HCT116 (cell line): ENCODE results near the gene UROS. TPM values are rescaled to one million over a fixed set of nuclear protein-coding genes. Genes with fewer than 3 reads are reported as not detected.

Experiments
- ATAC-seq: fragments of 200-7000 bp; cut with Tn5 transposase; 2 replicates; pipeline ENCODE4 v1.9.1; 2020; ENCODE audit warnings: mild to moderate bottlenecking, moderate library complexity
- BruUV-seq: library from RNA; stranded (reverse); fragments of 400-500 nt; replicated peaks from 2 replicates; lab custom pipeline; 2021; lab: Mats Ljungman, UMichigan
- CTCF ChIA-PET: fragments of 300-600 bp; sonication (Branson Sonifier 250); formaldehyde crosslinking; loops from one replicate; lab custom pipeline; 2021; ENCODE audit warnings: antibody characterized with exemption; lab: Charles Lee
- POLR2A ChIA-PET: fragments of 300-600, 350-600 bp; sonication (Branson Sonifier 250); formaldehyde crosslinking; loops from one replicate; lab custom pipeline; 2021; ENCODE audit warnings: antibody characterized with exemption; lab: Charles Lee
- RAD21 ChIA-PET, 2 experiments: fragments of 300-600 bp; sonication (Branson Sonifier 250); formaldehyde crosslinking; loops; one replicate each; lab custom pipeline; 2023; ENCODE audit warnings: low total read pairs in 2 of 2; ENCODE audit not compliant: uncharacterized antibody in 2 of 2, unreplicated experiment in 2 of 2, low non-redundant PET in 1 of 2; lab: Charles Lee
- DNase-seq: peaks from one replicate; pipeline ENCODE4 v3.0.0-alpha.2; 2010; ENCODE audit warnings: low read depth, low spot score
- H2AFZ ChIP-seq: fragments of 200-600 bp; shearing (Covaris generic), sonication (generic); 2 replicates; pipeline ENCODE4 v1.6.1; 2017; ENCODE audit warnings: low read depth, mixed run types, mixed read lengths, antibody characterized with exemption, low read length; ENCODE audit not compliant: poor library complexity, severe bottlenecking
- H3K27ac ChIP-seq: 2 replicates; pipeline ENCODE4 v1.5.1; 2012; ENCODE audit warnings: low read depth, low read length
- H3K27me3 ChIP-seq: fragments of 200-600 bp; sonication (generic); 2 replicates; pipeline ENCODE4 v1.6.1; 2016; ENCODE audit warnings: mixed run types, low read length, mixed read lengths; ENCODE audit not compliant: insufficient read depth
- H3K36me3 ChIP-seq, 2 experiments: fragments of 200-500 bp in 1 of 2; fragments of 200-600 bp in 1 of 2; sonication (Bioruptor generic) in 1 of 2; sonication (generic) in 1 of 2; 2 replicates each; pipeline versions ENCODE4 v1.5.1 to v1.6.1; 2014 to 2016; ENCODE audit warnings: low read length in 2 of 2, inconsistent platforms in 1 of 2, mixed read lengths in 1 of 2, mixed run types in 1 of 2; ENCODE audit not compliant: insufficient read depth in 2 of 2, control insufficient read depth in 1 of 2
- H3K4me1 ChIP-seq, 2 experiments: fragments of 200-600 bp in 1 of 2; sonication (generic) in 1 of 2; 2 replicates each; pipeline versions ENCODE4 v1.5.1 to v1.6.1; 2012 to 2017; ENCODE audit warnings: low read length in 2 of 2, inconsistent platforms in 1 of 2, mild to moderate bottlenecking in 1 of 2, mixed read lengths in 1 of 2, mixed run types in 1 of 2, moderate library complexity in 1 of 2; ENCODE audit not compliant: insufficient read depth in 2 of 2, control insufficient read depth in 1 of 2
- H3K4me2 ChIP-seq: fragments of 200-600 bp; sonication (generic); 2 replicates; pipeline ENCODE4 v1.6.1; 2017; ENCODE audit warnings: mixed run types, low read length, mixed read lengths
- H3K4me3 ChIP-seq, 2 experiments: fragments of 200-600 bp in 1 of 2; sonication (generic) in 1 of 2; replicated peaks in 1 of 2; 2 replicates each; pipeline ENCODE4 v1.5.1; 2011 to 2016; ENCODE audit warnings: low read length in 2 of 2, control low read depth in 1 of 2, low read depth in 1 of 2, mild to moderate bottlenecking in 1 of 2, mixed read lengths in 1 of 2, mixed run types in 1 of 2
- H3K79me2 ChIP-seq: fragments of 200-600 bp; sonication (generic); 2 replicates; pipeline ENCODE4 v1.6.1; 2017; ENCODE audit warnings: mild to moderate bottlenecking, mixed run types, low read length, moderate library complexity, mixed read lengths; ENCODE audit not compliant: insufficient read depth
- H3K9ac ChIP-seq: fragments of 200-600 bp; sonication (generic); 2 replicates; pipeline ENCODE4 v1.6.1; 2016; ENCODE audit warnings: low read length, mixed read lengths
- H3K9me2 ChIP-seq: fragments of 200-600 bp; sonication (generic), shearing (Covaris generic); 2 replicates; pipeline ENCODE4 v1.6.1; 2017; ENCODE audit warnings: mixed run types, mild to moderate bottlenecking, moderate library complexity; ENCODE audit not compliant: insufficient read depth
- H3K9me3 ChIP-seq, 2 experiments: fragments of 200-500 bp in 1 of 2; fragments of 200-600 bp in 1 of 2; sonication (Bioruptor generic) in 1 of 2; sonication (generic) in 1 of 2; 2 replicates each; pipeline ENCODE4 v1.6.1; 2014 to 2017; ENCODE audit warnings: low read length in 2 of 2, mixed read lengths in 2 of 2, inconsistent platforms in 1 of 2, low read depth in 1 of 2, mild to moderate bottlenecking in 1 of 2, mixed run types in 1 of 2, moderate library complexity in 1 of 2; ENCODE audit not compliant: control insufficient read depth in 1 of 2, insufficient read depth in 1 of 2
- H4K20me1 ChIP-seq: fragments of 200-600 bp; sonication (generic), shearing (Covaris generic); 2 replicates; pipeline ENCODE4 v1.6.1; 2017; ENCODE audit warnings: mixed run types, mild to moderate bottlenecking, moderate library complexity; ENCODE audit not compliant: insufficient read depth
- CBX3 ChIP-seq: IDR thresholded peaks from 2 replicates; pipeline ENCODE4 v1.6.1; 2012; ENCODE audit warnings: low read depth
- CEBPB ChIP-seq: IDR thresholded peaks from 2 replicates; pipeline ENCODE4 v1.6.1; 2012; ENCODE audit warnings: low read depth
- EGR1 ChIP-seq: IDR thresholded peaks from 2 replicates; pipeline ENCODE4 v1.6.1; 2012; ENCODE audit warnings: low read depth
- ELF1 ChIP-seq: IDR thresholded peaks from 2 replicates; pipeline ENCODE4 v1.6.1; 2012; ENCODE audit warnings: low read depth, borderline replicate concordance
- EZH2phosphoT487 ChIP-seq: fragments of 200-600 bp; IDR thresholded peaks from 2 replicates; pipeline ENCODE4 v1.6.1; 2018; ENCODE audit warnings: antibody characterized with exemption, borderline replicate concordance
- POLR2A ChIP-seq: IDR thresholded peaks from 2 replicates; pipeline ENCODE4 v1.7.0; 2011; ENCODE audit warnings: borderline replicate concordance; ENCODE audit not compliant: insufficient read depth, insufficient read length; ENCODE audit errors: extremely low read depth
- POLR2AphosphoS5 ChIP-seq: IDR thresholded peaks from 2 replicates; pipeline ENCODE4 v1.6.1; 2011; ENCODE audit warnings: mild to moderate bottlenecking, low read depth, low read length, moderate library complexity
- REST ChIP-seq: IDR thresholded peaks from 2 replicates; pipeline ENCODE4 v1.6.1; 2012; ENCODE audit warnings: low read depth
- SIN3A ChIP-seq: IDR thresholded peaks from 2 replicates; pipeline ENCODE4 v1.6.1; 2012; ENCODE audit warnings: low read depth
- SP1 ChIP-seq: IDR thresholded peaks from 2 replicates; pipeline ENCODE4 v1.6.1; 2012; ENCODE audit warnings: low read depth
- SRF ChIP-seq: IDR thresholded peaks from 2 replicates; pipeline ENCODE4 v1.6.1; 2012; ENCODE audit warnings: low read depth
- TCF7L2 ChIP-seq: IDR thresholded peaks from 2 replicates; pipeline ENCODE4 v1.7.0; 2011; ENCODE audit warnings: borderline replicate concordance, inconsistent platforms; ENCODE audit not compliant: insufficient read depth, insufficient read length; ENCODE audit errors: extremely low read depth
- ZFX ChIP-seq: fragments of 450-650 bp; IDR thresholded peaks from 2 replicates; pipeline ENCODE4 v1.6.1; 2017
- ZNF274 ChIP-seq: fragments of 200-500 bp; sonication (Bioruptor generic); IDR thresholded peaks from 2 replicates; pipeline ENCODE4 v1.6.1; 2014; ENCODE audit warnings: mild to moderate bottlenecking, low read depth, low read length, inconsistent platforms
- intact Hi-C: fragments of 100-400 bp; cut with micrococcal nuclease; formaldehyde crosslinking; loops from 2 replicates; pipeline ENCODE4 v1.10.0; 2022
- total RNA-seq: library from RNA; stranded (reverse); gene quantifications from one replicate; pipeline ENCODE4 v1.2.1, GENCODE V29; 2021; ENCODE audit not compliant: unreplicated experiment
- TF ChIP-seq, protein P1 (sequence below): IDR thresholded peaks from 2 replicates; pipeline ENCODE4 v1.6.1; 2012

Gene UROS
- total RNA-seq, 1 experiment from 2014 or later, result 63.9 TPM

DNA sequence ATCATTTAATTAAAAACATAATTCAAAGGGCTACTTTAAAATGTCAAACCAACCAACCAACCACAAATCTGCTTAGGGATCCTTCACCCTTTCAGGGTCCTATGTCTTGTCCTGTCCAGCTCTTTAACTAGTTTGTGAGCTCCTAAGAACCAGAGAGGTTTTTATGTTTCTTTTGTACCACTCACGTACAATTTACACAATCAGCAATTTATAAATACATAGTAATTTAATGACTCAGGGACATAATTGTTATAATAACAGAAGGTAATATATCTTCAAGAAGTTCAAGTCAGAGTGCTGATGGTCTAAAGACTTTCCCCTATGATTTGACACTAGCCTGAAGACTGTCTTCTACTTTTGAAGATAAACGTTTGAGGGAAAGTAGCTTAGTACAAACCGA lies 42.1 kb upstream of the UROS start:
- Histone ChIP-seq H3K9ac (no peak overlapping the region), H3K9me3 (no peaks in the 10 kb centered on the region), H3K27ac (no peak overlapping the region), H3K36me3 (peaks cover 0 to 9% of the 10 kb centered on the region in 2 experiments; a peak in 3 of 4 replicates), H3K4me1 (no peaks in the 10 kb centered on the region), H3K4me2 (no peak overlapping the region), H4K20me1 (no peaks in the 10 kb centered on the region), H3K9me2 (no peaks in the 10 kb centered on the region)
- no peak for DNase-seq
- ChIA-PET POLR2A (no interaction called here), CTCF (no interaction called here)
- TF ChIP-seq SP1 (no peak), REST (no peak), POLR2A (no peak), EZH2phosphoT487 (no peak), CBX3 (no peak), CEBPB (no peak), ZFX (no peak), EGR1 (no peak), TCF7L2 (no peak), ZNF274 (no peak), POLR2AphosphoS5 (no peak), ELF1 (no peak), SRF (no peak), SIN3A (no peak)
- TF ChIP-seq, protein P1, sequence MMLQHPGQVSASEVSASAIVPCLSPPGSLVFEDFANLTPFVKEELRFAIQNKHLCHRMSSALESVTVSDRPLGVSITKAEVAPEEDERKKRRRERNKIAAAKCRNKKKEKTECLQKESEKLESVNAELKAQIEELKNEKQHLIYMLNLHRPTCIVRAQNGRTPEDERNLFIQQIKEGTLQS, result no peak
- TF ChIP-seq, all 23 proteins: peak for 0
- no TSS peak for BruUV-seq
- RAD21 ChIA-PET, result no interaction called here
- no peak overlapping the region for H2AFZ ChIP-seq
- H3K27me3 ChIP-seq, result no peaks in the 10 kb centered on the region
- H3K4me3 ChIP-seq, result no peak overlapping the region
- H3K79me2 ChIP-seq, result no peaks in the 10 kb centered on the region
- ATAC-seq, result no peak
- intact Hi-C loops, result loop anchor here (2.0 to 10.0 kb wide), 4 partner anchors 67 to 884 kb away; no protein-coding TSS in a partner anchor
